ENCODE data around the gene SPATA31D1. TPM values are rescaled to one million over a fixed set of nuclear protein-coding genes. Genes with fewer than 3 reads are reported as not detected.
A peak's percentile ranks its signal among the peaks of the same experiment; 100 is the strongest.
"Not testable (repeated sequence)": the region's sequence is repeated elsewhere in the genome, so short reads cannot be mapped to it uniquely, and the experiment has no call there.

SPATA31D1 gene
- total RNA-seq (2014; rRNA removed; shearing (Covaris generic)): not detected in 2 replicates

DNA sequence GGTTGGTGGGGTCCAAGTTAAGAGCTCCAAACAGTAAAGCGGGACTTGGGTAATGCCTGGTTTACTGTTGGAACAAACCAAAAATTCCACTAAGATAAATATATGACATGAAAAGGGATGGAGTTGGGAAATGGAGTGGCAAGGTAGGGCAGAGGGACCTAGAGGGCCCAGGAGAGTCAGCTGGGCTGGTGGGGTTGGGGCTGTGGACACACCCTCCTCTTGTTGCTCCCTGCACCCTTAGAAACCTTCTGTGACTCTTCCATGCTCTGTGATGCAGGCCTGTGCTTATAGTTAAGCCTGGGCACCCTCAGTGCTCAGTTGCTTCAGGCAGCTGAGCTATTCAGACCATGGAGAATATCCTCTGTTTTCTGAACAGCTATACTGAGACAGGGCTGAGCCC, at the start of gene SPATA31D1:
Gene SPATA31D1, plus strand, starts transcription at position 301 of the 400 bp plus-strand sequence. Its CDS starts 47 bp downstream, at position 348.
- not testable (repeated sequence) for H3K4me3 ChIP-seq; H3K27ac ChIP-seq; DNase-seq; H3K9me3 ChIP-seq (replicated peaks); H3K4me1 ChIP-seq; H3K27me3 ChIP-seq; H3K36me3 ChIP-seq

- not testable (repeated sequence) for H3K4me3 ChIP-seq; H3K36me3 ChIP-seq; H3K27ac ChIP-seq; H3K4me1 ChIP-seq; H3K9me3 ChIP-seq (replicated peaks); DNase-seq; H3K27me3 ChIP-seq
These were observed 45.2 kb upstream of the SPATA31D1 start, which contains the start of gene SPATA31D3 for GRCh38 chr9:81943393-81943792. Gene SPATA31D3, plus strand, starts transcription at chr9:81943500. Its CDS starts 86 bp downstream, at chr9:81943586.

DNA sequence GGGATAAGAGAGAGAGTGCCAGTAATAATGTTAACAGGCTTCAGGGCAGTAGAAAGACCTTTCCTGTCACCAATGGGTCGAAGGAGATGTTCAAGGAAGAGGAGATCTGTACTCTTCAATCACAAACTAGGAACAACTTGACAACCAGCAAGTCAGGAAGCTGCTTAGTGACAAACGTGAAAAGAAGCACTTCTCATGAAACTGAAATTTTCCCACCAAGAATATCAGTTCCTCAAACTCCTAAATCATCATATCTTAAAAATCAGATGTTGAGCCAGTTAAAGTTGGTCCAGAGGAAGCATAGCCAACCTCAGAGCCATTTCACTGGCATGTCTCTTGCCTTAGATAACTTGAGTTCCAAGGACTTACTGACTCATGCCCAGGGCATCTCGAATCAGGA, 39.9 kb upstream of the SPATA31D1 start:
- not testable (repeated sequence) for H3K27ac ChIP-seq; H3K4me1 ChIP-seq; H3K27me3 ChIP-seq; H3K9me3 ChIP-seq (replicated peaks); H3K4me3 ChIP-seq; H3K36me3 ChIP-seq; DNase-seq

DNA sequence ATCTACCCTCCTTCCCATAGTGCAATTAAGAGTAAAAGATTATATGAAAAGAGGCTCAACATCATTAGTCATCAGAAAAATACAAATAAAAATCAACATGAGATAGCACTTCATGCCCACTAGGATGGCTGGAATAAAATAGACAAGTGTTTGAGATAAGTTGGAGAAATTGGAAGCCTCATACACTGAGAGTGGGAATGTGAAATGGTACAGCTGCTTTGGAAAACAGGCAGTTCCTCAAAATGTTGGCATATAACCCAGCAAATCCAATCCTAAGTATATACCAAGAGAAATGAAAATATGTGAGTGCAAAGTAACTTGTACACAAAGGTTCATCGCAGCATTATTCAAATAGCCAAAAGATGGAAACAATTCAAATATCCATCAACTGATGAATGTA, 35.5 kb upstream of the SPATA31D1 start:
- Histone ChIP-seq H3K4me3 (no peak overlapping the region), H3K27ac (no peak overlapping the region), H3K27me3 (no peaks in the 10 kb centered on the region), H3K36me3 (no peaks in the 10 kb centered on the region), H3K4me1 (no peaks in the 10 kb centered on the region), H3K9me3 (replicated peaks) (peaks cover 16% of the 10 kb centered on the region)
- DNase-seq: no peak

DNA sequence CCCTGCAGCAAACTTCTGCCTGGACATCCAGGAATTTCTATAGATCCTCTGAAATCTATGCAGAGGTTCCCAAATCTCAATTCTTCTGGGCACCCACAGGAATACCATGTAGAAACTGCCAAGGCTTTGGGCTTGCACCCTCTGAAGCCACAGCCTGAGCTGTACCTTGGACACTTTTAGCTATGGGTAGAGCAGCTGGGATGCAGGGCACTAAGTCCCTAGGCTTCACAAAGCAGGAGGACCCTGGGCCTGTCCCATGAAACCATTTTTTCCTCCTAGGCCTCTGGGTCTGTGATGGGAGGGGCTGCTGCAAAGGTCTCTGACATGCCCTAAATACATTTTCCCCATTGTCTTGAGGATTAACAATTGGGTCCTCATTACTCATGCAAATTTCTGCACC, 32.9 kb upstream of the SPATA31D1 start:
- Histone ChIP-seq H3K4me3 (no peak overlapping the region), H3K27ac (no peak overlapping the region), H3K9me3 (replicated peaks) (peaks cover 16% of the 10 kb centered on the region), H3K27me3 (no peaks in the 10 kb centered on the region), H3K4me1 (no peaks in the 10 kb centered on the region), H3K36me3 (no peaks in the 10 kb centered on the region)
- DNase-seq: no peak

DNA sequence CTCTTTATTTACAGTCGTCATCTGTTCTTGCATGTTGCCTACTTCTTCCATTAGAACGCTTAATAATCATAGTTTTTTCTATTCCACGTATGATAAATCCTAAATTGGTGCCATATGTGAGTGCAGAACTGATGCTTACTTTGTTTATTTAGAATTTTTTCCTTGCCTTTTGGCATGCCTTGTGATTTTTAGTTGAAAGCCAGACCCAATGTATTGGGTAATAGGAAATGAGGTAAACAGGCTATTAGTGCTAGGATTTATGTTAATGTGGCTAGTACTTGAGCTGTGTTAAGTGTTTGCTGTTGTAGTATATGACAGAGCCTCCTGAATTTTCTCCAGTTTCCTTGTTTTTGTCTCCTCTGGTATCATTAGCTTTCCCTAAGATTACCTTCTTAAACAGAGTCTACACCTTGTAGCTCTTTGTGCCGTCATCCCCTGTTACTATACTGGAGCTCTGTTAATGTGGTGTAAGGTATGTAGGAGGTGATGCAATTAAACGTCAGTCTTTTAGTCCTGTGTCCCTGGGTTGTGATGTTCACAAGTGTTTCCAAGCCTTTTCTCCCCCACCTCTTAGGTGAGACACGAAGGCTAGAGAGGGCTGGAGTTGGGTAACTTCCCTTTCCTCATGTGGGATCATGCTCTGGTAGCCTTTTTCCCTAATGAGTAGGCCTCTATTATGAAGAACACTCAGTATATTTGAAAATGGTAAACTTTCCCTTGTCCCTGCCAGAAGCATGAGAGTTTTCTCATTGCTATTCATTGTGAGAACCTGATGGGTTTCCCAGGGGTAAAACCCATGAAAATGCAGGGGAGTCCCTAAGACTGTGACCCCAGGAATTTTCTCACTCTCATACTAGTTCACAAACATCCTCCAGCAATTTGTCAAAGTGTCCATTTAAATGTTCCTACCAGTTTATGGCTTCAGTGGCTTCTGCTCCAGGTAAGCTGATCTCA, 24.1 kb upstream of the SPATA31D1 start:
- no peaks in the 10 kb centered on the region for H3K27me3 ChIP-seq
- H3K27ac ChIP-seq: no peak overlapping the region
- no peaks in the 10 kb centered on the region for H3K9me3 ChIP-seq (replicated peaks)
- no peaks in the 10 kb centered on the region for H3K4me1 ChIP-seq
- no peaks in the 10 kb centered on the region for H3K36me3 ChIP-seq
- DNase-seq: no peak
- no peak overlapping the region for H3K4me3 ChIP-seq

GRCh38 chr9:81968026-81968425, 20.5 kb upstream of the SPATA31D1 start:
- no peaks in the 10 kb centered on the region for H3K27me3 ChIP-seq
- no peak overlapping the region for H3K27ac ChIP-seq
- no peaks in the 10 kb centered on the region for H3K36me3 ChIP-seq
- H3K4me3 ChIP-seq: no peak overlapping the region
- DNase-seq: no peak
- peaks cover 7% of the 10 kb centered on the region; the same call in 1 of the 2 replicates for H3K9me3 ChIP-seq (replicated peaks)
- H3K4me1 ChIP-seq: no peaks in the 10 kb centered on the region

GRCh38 chr9:81969971-81970370, 18.6 kb upstream of the SPATA31D1 start:
- DNase-seq: no peak
- Histone ChIP-seq H3K36me3 (no peaks in the 10 kb centered on the region), H3K4me1 (no peaks in the 10 kb centered on the region), H3K4me3 (no peak overlapping the region), H3K9me3 (replicated peaks) (peaks cover 7% of the 10 kb centered on the region; the same call in 1 of the 2 replicates), H3K27me3 (no peaks in the 10 kb centered on the region), H3K27ac (no peak overlapping the region)

DNA sequence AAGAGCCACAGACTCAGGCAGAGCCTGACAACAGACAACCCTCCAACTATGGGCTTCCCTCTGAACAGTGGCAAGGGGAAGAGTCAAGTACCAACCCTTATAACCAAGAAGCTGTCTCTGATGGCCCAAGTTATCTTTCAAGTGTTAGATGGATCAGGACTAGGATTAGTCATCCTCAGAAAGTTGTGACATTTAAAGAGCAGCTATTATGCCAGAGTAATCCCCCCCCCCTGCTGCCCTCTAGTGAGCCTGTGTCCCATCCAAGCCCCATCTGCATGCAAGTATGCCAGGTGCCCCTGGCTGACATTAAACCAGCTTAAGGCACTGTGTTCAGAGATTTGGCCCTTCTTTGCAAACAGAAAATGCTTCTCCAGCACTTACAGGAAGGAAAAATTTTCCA, 16.8 kb upstream of the SPATA31D1 start:
- Histone ChIP-seq H3K4me1 (no peaks in the 10 kb centered on the region), H3K36me3 (no peaks in the 10 kb centered on the region), H3K27me3 (no peaks in the 10 kb centered on the region), H3K4me3 (no peak overlapping the region), H3K9me3 (replicated peaks) (peaks cover 7% of the 10 kb centered on the region; the same call in 1 of the 2 replicates), H3K27ac (no peak overlapping the region)
- no peak for DNase-seq

- Histone ChIP-seq H3K4me3 (no peak overlapping the region), H3K36me3 (no peaks in the 10 kb centered on the region), H3K27ac (no peak overlapping the region), H3K9me3 (replicated peaks) (peaks cover 15% of the 10 kb centered on the region; the same call in 1 of the 2 replicates), H3K4me1 (peaks cover 10% of the 10 kb centered on the region), H3K27me3 (no peaks in the 10 kb centered on the region)
- DNase-seq: no peak
These were observed 13.8 kb upstream of the SPATA31D1 start for GRCh38 chr9:81974764-81975163.

DNA sequence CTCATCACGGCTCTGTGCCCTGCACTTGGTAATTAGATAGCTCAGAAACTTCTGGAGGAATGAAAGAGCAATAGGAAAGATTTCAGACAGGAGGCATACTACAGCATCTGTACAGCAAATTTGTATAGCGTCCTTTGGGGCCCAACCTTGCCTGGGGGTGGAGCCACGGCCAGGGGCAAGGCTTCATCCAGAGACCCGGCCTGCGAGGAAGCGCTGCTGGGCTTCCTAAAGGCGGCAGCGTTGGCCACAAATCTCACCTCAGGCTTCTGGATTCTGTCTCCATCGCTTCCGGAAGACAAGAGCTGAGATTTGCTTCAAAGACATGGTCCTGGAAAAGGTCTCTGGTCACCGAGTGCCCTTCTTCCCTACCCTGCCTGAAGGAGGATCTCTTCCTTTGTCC, 12.2 kb upstream of the SPATA31D1 start:
- no peak overlapping the region for H3K4me3 ChIP-seq
- H3K27ac ChIP-seq: no peak overlapping the region
- H3K36me3 ChIP-seq: no peaks in the 10 kb centered on the region
- H3K27me3 ChIP-seq: no peaks in the 10 kb centered on the region
- peaks cover 10% of the 10 kb centered on the region; the same call in 1 of the 2 replicates for H3K9me3 ChIP-seq (replicated peaks)
- no peak for DNase-seq
- H3K4me1 ChIP-seq: peaks cover 14% of the 10 kb centered on the region

DNA sequence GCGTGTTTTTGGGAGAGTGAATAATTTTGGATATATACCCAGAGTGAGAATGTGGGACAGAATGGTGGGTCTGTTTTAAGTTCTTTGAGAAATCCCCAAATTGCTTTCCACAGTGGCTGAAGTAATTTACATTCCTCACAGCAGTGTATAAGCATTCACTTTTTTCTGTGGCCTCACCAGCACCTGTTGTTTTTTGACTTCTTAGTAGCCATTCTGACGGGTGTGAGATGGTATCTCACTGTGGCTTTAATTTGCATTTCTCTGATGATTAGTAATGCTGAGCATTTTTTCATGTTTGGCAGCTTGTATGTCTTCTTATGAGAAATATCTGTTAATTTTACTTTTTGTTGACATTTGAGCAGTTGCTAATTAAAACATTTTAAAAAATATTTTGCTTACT, 9.4 kb upstream of the SPATA31D1 start:
- DNase-seq: peak; percentile 83 to 89
- peaks cover 10% of the 10 kb centered on the region; the same call in 1 of the 2 replicates for H3K9me3 ChIP-seq (replicated peaks)
- H3K4me3 ChIP-seq: no peak overlapping the region
- peak overlapping the region; percentile 78 for H3K27ac ChIP-seq
- peaks cover 14% of the 10 kb centered on the region for H3K4me1 ChIP-seq
- no peaks in the 10 kb centered on the region for H3K27me3 ChIP-seq
- no peaks in the 10 kb centered on the region for H3K36me3 ChIP-seq

DNA sequence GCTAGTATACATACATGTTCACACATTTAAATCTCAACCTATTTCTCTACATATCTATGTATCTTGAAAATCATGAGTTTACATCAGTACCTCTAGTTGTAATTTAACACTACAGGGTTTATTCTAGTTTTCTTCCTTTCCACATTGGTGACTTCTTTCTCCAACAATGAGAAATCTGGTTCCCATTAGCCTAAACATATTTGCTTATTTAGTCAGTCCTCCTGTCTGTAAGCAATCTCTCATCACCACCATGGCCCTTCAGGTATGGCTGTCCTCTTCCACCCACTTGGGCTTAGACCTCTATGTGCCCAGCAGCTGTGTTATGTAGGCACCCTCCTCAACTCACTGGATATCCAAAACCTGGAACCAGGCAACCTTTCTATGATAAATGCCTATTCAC, 8.0 kb upstream of the SPATA31D1 start:
- Histone ChIP-seq H3K27me3 (no peaks in the 10 kb centered on the region), H3K27ac (peak overlapping the region; percentile 78; the same call in 1 of the 2 replicates), H3K4me1 (peaks cover 14% of the 10 kb centered on the region), H3K4me3 (no peak overlapping the region), H3K36me3 (no peaks in the 10 kb centered on the region), H3K9me3 (replicated peaks) (peaks cover 10% of the 10 kb centered on the region; the same call in 1 of the 2 replicates)
- DNase-seq: no peak

DNA sequence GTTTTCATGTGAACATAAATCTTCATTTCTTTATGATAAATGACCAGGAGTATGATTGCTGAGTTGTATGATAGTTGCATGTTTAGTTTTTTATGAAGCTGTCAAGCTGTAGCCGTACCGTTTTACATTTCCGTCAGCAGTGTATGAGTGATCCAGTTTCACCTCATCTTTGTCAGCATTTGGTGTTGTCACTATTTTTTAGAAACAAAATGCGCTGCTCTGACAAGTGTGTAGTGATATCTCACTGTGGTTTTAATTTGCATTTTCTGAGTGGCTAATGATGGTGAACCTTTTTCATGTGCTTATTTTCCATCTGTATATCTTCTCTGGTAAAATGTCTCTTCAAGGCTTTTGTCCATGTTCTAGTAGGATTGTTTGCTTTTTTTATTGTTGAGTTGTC, 6.7 kb upstream of the SPATA31D1 start:
- Histone ChIP-seq H3K27ac (no peak overlapping the region), H3K4me1 (peaks cover 14% of the 10 kb centered on the region), H3K27me3 (no peaks in the 10 kb centered on the region), H3K4me3 (no peak overlapping the region), H3K9me3 (replicated peaks) (peaks cover 10% of the 10 kb centered on the region; the same call in 1 of the 2 replicates), H3K36me3 (no peaks in the 10 kb centered on the region)
- DNase-seq: no peak

DNA sequence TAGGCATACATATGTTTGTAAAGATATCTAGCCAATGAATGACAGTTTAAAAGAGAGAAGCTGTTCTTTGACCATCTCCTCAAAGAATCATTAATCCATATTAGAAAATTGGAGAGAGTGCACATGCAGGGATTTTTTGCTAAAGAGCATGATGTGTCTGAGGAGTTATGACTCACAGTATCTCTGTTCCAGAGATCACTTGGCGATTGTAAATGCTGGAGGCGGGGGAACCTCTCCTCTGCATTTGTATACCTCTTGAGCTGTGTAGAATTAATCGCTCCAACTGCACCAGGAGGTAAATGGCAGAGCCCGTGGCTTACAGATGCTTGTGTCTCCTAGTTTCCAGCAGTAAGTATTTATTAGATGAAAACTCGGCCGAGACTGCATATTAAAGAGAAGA, 3.6 kb upstream of the SPATA31D1 start:
- Histone ChIP-seq H3K4me1 (peaks cover 2% of the 10 kb centered on the region; the same call in 1 of the 2 replicates), H3K27me3 (no peaks in the 10 kb centered on the region), H3K9me3 (replicated peaks) (no peaks in the 10 kb centered on the region), H3K27ac (no peak overlapping the region), H3K36me3 (no peaks in the 10 kb centered on the region), H3K4me3 (no peak overlapping the region)
- DNase-seq: no peak
